Kidney (tissue), 14 donors: ENCODE data around the gene CDH12. TPM values are rescaled to one million over a fixed set of nuclear protein-coding genes. Genes with fewer than 3 reads are reported as not detected.
A peak's percentile ranks its signal among the peaks of the same experiment; 100 is the strongest.

ENCODE experiments used
- DNase-seq, 5 donors: peaks; one replicate each; pipeline ENCODE4 v3.0.0-alpha.2; 2013 to 2020
- FAIRE-seq: peaks from 2 replicates; lab custom pipeline; 2012; peaks lifted over from hg19 to GRCh38; lab: Jason Lieb, UNC
- H3K27ac ChIP-seq, 2 donors: one replicate each; pipeline ENCODE4 v1.7.0; 2013; ENCODE audit warnings: low read depth in 2 of 2, low read length in 2 of 2, inconsistent platforms in 1 of 2
- H3K27me3 ChIP-seq: one replicate; pipeline ENCODE4 v1.7.1; 2013; ENCODE audit warnings: low read length, inconsistent platforms; ENCODE audit not compliant: control insufficient read depth, insufficient read depth
- H3K36me3 ChIP-seq, 3 donors: one replicate each; pipeline versions ENCODE4 v1.7.0 to v1.7.1; 2013; ENCODE audit warnings: low read length in 3 of 3, control low read depth in 1 of 3, inconsistent platforms in 1 of 3; ENCODE audit not compliant: insufficient read depth in 3 of 3, control insufficient read depth in 2 of 3
- H3K4me1 ChIP-seq, 3 donors: one replicate each; pipeline versions ENCODE4 v1.7.0 to v1.7.1; 2013; ENCODE audit warnings: low read length in 3 of 3, inconsistent platforms in 1 of 3, low read depth in 1 of 3; ENCODE audit not compliant: control insufficient read depth in 2 of 3, insufficient read depth in 2 of 3
- H3K4me3 ChIP-seq, 3 donors: one replicate each; pipeline versions ENCODE4 v1.7.0 to v1.8.1; 2013; ENCODE audit warnings: low read length in 3 of 3, control low read depth in 1 of 3, inconsistent platforms in 1 of 3
- H3K9ac ChIP-seq, 3 donors: one replicate each; pipeline versions ENCODE4 v1.7.0 to v1.7.1; 2013; ENCODE audit warnings: low read length in 3 of 3, control low read depth in 1 of 3, inconsistent platforms in 1 of 3
- H3K9me3 ChIP-seq, 3 donors: one replicate each; pipeline versions ENCODE4 v1.7.0 to v1.7.1; 2013; ENCODE audit warnings: low read length in 3 of 3, control low read depth in 1 of 3, inconsistent platforms in 1 of 3; ENCODE audit not compliant: control insufficient read depth in 2 of 3, insufficient read depth in 1 of 3
- CTCF ChIP-seq: IDR thresholded peaks from 3 replicates; pipeline ENCODE4 v1.5.1; 2012; ENCODE audit warnings: mild to moderate bottlenecking, moderate library complexity, borderline replicate concordance; ENCODE audit not compliant: insufficient read depth; ENCODE audit errors: extremely low read depth
- intact Hi-C: fragments of 100-400 bp; cut with DNase I; formaldehyde crosslinking; loops from one replicate; pipeline ENCODE4 v1.11.1; 2022
- polyA plus RNA-seq: library from polyadenylated mRNA; stranded (reverse); fragments of 350-450 nt; fragmentation: Illumina TruSeq; extraction: RNeasy Lipid Tissue Mini Kit (QIAGEN cat#74804); gene quantifications from one replicate; pipeline ENCODE4 v1.2.3, GENCODE V29; 2014; ENCODE audit warnings: low read depth, low replicate concordance; ENCODE audit not compliant: insufficient read depth
- total RNA-seq: library from RNA; stranded (reverse); fragmentation: NEBNext Ultra II Directional; extraction: Animal tissue kit (Norgen Biotek cat#: 25700); gene quantifications from one replicate; pipeline ENCODE4 v1.2.1, GENCODE V29; 2021
- donor health status: control.
- donor health status: control.
- donor health status: control.
- donor health status: control.
- donor health status: control.
- donor health status: DM: yes; HTN: yes; CAD: no.
- donor health status: Normal renal cell carcinoma (clear cell type).

Gene CDH12
- total and polyA plus RNA-seq, 2 donors from 2014 or later, result 0.17 TPM; not detected in 1

- no peak for TF ChIP-seq CTCF
- Histone ChIP-seq H3K27ac (no peak overlapping the region), H3K27me3 (no peaks in the 10 kb centered on the region), H3K36me3 (no peaks in the 10 kb centered on the region), H3K9ac (no peak overlapping the region), H3K9me3 (no peaks in the 10 kb centered on the region), H3K4me3 (no peak overlapping the region), H3K4me1 (no peaks in the 10 kb centered on the region)
- FAIRE-seq, result no peak
- intact Hi-C loops, result no loop called here
- DNase-seq, result no peak
Measured at GRCh38 chr5:22390888-22391287, 462.3 kb downstream of the CDH12 start.

GRCh38 chr5:22372826-22373660 lies 480.1 kb downstream of the CDH12 start:
- no peaks in the 10 kb centered on the region for H3K36me3 ChIP-seq
- FAIRE-seq, result no peak

GRCh38 chr5:22372376-22372775 lies 480.8 kb downstream of the CDH12 start:
- Histone ChIP-seq H3K27me3 (no peaks in the 10 kb centered on the region), H3K27ac (no peak overlapping the region), H3K4me3 (no peak overlapping the region), H3K4me1 (no peaks in the 10 kb centered on the region), H3K9me3 (no peaks in the 10 kb centered on the region), H3K36me3 (no peaks in the 10 kb centered on the region), H3K9ac (no peak overlapping the region)
- FAIRE-seq, result no peak
- no peak for TF ChIP-seq CTCF
- peak in 1 of 5 donors; percentile 26 for DNase-seq
- intact Hi-C loops, result no loop called here

More at GRCh38 chr5:22372826-22373660, 480.1 kb downstream of the CDH12 start:
- Histone ChIP-seq H3K9ac (no peak overlapping the region), H3K27ac (no peak overlapping the region), H3K9me3 (no peaks in the 10 kb centered on the region), H3K4me3 (no peak overlapping the region), H3K27me3 (no peaks in the 10 kb centered on the region), H3K4me1 (no peaks in the 10 kb centered on the region)
- peak in 1 of 5 donors; percentile 48 for DNase-seq
- intact Hi-C loops, result no loop called here
- TF ChIP-seq CTCF, result no peak
